SJSA1 (cell line): ENCODE results near the gene TP73. TPM values are rescaled to one million over a fixed set of nuclear protein-coding genes. Genes with fewer than 3 reads are reported as not detected.

Source experiments
- DNase-seq, 2 experiments: peaks; one replicate each; pipeline ENCODE4 v3.0.0-alpha.2; 2015 to 2020; ENCODE audit warnings: low spot score in 2 of 2, low read depth in 1 of 2
- H3K27ac ChIP-seq: fragments of 250-450 bp; sonication (Bioruptor Pico); 2 replicates; pipeline ENCODE4 v1.5.1; 2020; ENCODE audit warnings: mild to moderate bottlenecking, moderate library complexity
- H3K27me3 ChIP-seq: fragments of 250-450 bp; sonication (Bioruptor Pico); replicated peaks from 2 replicates; pipeline ENCODE4 v1.5.1; 2020; ENCODE audit warnings: mild to moderate bottlenecking, moderate library complexity
- H3K36me3 ChIP-seq: fragments of 250-450 bp; sonication (Bioruptor Pico); 2 replicates; pipeline ENCODE4 v1.5.1; 2020; ENCODE audit warnings: mild to moderate bottlenecking
- H3K4me1 ChIP-seq: fragments of 250-450 bp; sonication (Bioruptor Pico); replicated peaks from 2 replicates; pipeline ENCODE4 v1.6.1; 2021; ENCODE audit warnings: mild to moderate bottlenecking
- H3K4me3 ChIP-seq: fragments of 250-450 bp; sonication (Bioruptor Pico); 2 replicates; pipeline ENCODE4 v1.5.1; 2020; ENCODE audit warnings: mild to moderate bottlenecking
- H3K9me3 ChIP-seq: fragments of 250-450 bp; sonication (Bioruptor Pico); replicated peaks from 2 replicates; pipeline ENCODE4 v1.5.1; 2020; ENCODE audit warnings: mild to moderate bottlenecking
- total RNA-seq: library from RNA; depleted of rRNA; stranded (reverse); fragments of >200 nt; shearing (Covaris generic); gene quantifications from 2 replicates; pipeline ENCODE4 v1.2.3, GENCODE V29; 2014

Gene TP73
- total RNA-seq, 1 experiment from 2014 or later: 3.4 TPM

DNA sequence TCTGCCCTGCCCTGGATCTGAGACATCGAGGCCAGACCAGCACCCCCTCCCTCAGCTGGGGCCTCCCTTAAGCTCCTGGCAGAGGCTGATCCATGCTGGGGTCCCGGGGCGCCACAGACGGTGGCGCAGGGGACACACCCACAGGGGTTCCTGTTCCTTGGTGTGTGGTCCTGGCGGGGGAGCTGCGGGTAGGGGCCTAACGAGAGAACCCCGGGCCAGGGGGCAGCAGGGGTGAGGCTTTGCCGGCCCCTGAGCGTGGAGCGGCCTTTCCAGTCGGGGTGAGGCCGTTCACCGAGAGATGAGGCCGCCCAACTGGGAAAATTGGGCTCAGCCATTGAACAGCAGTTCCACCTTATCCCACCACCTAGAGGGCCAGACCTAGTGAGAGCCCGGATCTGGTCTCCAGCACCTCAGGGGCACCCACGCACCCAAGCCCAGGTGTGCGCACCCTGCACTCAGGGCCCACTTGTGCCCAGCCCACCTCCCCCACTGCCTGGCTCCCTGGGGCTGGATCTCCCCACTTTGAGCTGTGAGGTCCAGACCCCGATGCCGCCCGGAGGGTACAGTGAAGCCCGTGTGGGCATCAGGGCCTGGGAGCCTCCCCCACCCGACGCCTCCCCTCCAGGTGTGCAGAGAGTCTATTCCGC, 54.5 kb downstream of the TP73 start:
- Histone ChIP-seq H3K27me3 (no peaks in the 10 kb centered on the region), H3K4me3 (no peak overlapping the region), H3K36me3 (no peaks in the 10 kb centered on the region), H3K27ac (no peak overlapping the region), H3K4me1 (no peaks in the 10 kb centered on the region), H3K9me3 (no peaks in the 10 kb centered on the region)
- no peak for DNase-seq

DNA sequence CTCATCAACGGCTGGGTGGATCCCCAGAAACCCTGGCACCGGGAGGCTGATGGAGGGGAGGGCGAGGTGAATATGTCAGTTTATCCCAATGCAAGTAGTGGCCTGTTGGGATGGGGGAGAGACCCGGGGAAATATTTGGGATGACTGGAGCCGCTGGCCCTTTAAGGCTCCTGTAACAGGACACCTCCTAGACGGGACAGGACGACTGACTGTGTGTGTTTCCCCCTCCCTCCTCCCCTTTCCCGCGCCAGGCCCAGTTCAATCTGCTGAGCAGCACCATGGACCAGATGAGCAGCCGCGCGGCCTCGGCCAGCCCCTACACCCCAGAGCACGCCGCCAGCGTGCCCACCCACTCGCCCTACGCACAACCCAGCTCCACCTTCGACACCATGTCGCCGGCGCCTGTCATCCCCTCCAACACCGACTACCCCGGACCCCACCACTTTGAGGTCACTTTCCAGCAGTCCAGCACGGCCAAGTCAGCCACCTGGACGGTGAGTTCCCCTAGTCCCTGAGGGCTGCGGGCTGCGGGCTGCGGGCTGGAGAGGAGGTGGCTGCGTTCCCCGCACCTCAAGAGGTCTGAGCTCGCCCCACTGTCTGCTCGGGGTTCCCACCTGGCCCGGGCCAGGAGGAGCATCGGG, 55.1 kb downstream of the TP73 start:
- Histone ChIP-seq H3K4me1 (no peaks in the 10 kb centered on the region), H3K27ac (no peak overlapping the region), H3K36me3 (no peaks in the 10 kb centered on the region), H3K9me3 (no peaks in the 10 kb centered on the region), H3K27me3 (no peaks in the 10 kb centered on the region), H3K4me3 (no peak overlapping the region)
- no peak for DNase-seq

DNA sequence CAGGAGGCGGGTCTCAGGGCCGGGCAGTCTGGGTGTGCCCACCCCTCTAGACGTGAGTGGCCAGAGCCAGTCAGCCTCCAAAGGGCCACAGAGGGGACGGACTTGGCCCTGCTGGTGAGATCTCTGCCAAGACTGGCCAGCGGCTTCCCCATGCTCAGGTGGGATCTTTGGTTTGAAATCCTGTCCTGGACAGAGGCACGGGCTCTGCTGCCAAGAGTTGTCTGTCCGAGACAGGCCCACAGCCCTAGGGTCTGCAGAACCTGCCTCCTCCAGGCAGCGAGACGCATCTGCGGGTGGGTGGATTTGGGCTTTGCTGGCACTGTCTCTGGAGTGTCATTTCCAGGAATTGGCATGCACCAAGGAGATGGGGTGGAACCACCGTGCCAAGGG, 55.6 kb downstream of the TP73 start:
- no peaks in the 10 kb centered on the region for H3K36me3 ChIP-seq
- no peaks in the 10 kb centered on the region for H3K9me3 ChIP-seq
- no peak overlapping the region for H3K27ac ChIP-seq
- no peak overlapping the region for H3K4me3 ChIP-seq
- no peaks in the 10 kb centered on the region for H3K4me1 ChIP-seq
- DNase-seq: no peak
- H3K27me3 ChIP-seq: no peaks in the 10 kb centered on the region

DNA sequence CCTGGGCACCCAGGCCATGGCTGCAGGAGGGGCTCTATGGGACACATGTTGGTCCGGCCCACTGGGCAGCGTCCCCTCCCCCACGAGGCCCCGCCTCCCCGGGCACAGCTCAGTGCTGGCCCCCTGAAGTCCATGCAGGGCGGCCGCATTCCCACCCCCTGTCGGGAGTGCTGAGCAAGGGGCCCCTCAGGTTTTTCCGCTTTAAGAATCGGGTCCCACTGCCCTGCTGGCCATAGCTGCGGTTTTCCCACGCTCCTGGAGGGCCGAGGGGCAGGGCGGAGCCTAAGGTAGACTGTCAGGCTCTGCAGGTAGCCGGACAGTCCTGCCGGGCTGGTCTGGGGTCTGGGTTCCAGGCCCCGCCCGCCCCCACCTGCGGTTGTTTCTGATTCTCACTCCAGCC, 56.5 kb downstream of the TP73 start:
- no peaks in the 10 kb centered on the region for H3K4me1 ChIP-seq
- no peak overlapping the region for H3K27ac ChIP-seq
- no peaks in the 10 kb centered on the region for H3K27me3 ChIP-seq
- no peaks in the 10 kb centered on the region for H3K36me3 ChIP-seq
- DNase-seq: no peak
- H3K9me3 ChIP-seq: no peaks in the 10 kb centered on the region
- H3K4me3 ChIP-seq: no peak overlapping the region

DNA sequence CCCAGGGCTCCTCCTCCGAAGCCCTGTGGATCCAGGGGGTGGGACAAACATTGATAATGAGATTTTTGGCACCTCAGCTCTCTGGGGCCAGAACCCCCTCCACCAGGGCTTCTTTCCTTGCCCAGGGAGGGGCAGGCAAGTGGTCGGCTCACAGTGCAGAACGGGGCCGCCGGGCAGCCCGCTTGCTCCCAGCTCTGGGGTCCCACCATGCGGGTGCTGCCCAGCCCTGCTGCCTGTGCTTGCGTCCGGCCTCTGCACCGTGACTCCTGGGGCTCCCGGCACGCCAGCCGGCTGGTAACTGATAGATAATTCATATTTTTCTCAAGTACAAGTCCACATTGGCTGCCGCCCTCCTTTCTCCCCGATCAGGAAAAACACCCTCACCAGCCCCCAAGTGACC, 57.9 kb downstream of the TP73 start:
- H3K27me3 ChIP-seq: no peaks in the 10 kb centered on the region
- H3K27ac ChIP-seq: no peak overlapping the region
- H3K9me3 ChIP-seq: no peaks in the 10 kb centered on the region
- no peak overlapping the region for H3K4me3 ChIP-seq
- no peaks in the 10 kb centered on the region for H3K36me3 ChIP-seq
- no peaks in the 10 kb centered on the region for H3K4me1 ChIP-seq
- DNase-seq: no peak

DNA sequence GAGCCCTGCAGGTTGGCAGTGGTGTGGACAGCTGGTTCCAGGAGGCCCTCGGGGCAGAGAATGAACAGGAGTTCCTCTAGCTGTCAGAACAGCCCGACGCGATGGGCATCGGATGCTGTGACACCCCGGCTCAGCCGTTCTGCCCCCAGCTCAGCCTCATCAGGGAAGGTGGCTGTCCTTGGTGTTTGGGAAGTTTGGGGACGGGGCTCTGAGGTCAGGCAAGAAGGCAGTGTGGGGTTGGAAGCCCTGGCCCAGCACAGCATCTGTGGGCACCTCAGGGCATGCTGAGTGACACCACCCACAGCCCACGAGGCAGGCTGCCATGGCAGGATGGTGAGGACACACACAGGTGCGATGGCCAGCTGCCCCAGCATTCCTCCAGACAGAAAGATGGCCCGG, 59.1 kb downstream of the TP73 start:
- Histone ChIP-seq H3K4me1 (no peaks in the 10 kb centered on the region), H3K27ac (no peak overlapping the region), H3K36me3 (no peaks in the 10 kb centered on the region), H3K4me3 (no peak overlapping the region), H3K27me3 (no peaks in the 10 kb centered on the region), H3K9me3 (no peaks in the 10 kb centered on the region)
- DNase-seq: no peak

DNA sequence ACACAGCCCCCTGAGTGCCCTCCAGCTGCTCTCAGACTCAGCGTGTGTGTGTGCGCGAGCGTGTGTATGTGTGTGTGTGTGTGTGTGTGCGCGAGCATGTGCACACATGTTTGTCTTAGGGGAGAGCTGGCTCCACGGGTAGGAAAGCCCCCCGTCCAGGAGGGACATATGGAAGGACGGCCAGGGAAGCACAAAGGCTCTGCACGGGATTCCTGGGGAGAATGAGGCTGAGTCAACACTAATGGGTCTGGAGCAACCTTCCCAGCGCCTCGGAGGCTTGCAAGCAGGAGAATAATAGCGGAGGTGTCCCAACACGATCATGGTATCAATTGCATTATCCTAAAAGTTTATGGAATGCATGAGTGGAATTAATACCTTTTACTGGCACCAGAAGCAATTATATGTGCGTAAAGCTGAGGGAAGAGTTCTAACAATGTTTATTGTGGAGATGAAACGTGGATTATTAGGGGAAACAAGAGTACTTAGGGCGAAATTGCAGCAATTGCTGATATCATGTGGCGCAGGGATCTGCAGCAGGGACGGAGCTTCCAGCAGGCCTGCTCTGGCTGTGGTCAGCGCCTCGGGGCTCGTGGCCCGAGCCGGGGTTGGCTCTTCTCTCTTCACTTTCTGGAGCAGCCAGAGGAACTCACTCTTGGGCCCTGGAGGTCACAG, 59.6 kb downstream of the TP73 start:
- no peak for DNase-seq
- Histone ChIP-seq H3K36me3 (no peaks in the 10 kb centered on the region), H3K9me3 (no peaks in the 10 kb centered on the region), H3K27me3 (no peaks in the 10 kb centered on the region), H3K4me3 (no peak overlapping the region), H3K4me1 (no peaks in the 10 kb centered on the region), H3K27ac (no peak overlapping the region)

DNA sequence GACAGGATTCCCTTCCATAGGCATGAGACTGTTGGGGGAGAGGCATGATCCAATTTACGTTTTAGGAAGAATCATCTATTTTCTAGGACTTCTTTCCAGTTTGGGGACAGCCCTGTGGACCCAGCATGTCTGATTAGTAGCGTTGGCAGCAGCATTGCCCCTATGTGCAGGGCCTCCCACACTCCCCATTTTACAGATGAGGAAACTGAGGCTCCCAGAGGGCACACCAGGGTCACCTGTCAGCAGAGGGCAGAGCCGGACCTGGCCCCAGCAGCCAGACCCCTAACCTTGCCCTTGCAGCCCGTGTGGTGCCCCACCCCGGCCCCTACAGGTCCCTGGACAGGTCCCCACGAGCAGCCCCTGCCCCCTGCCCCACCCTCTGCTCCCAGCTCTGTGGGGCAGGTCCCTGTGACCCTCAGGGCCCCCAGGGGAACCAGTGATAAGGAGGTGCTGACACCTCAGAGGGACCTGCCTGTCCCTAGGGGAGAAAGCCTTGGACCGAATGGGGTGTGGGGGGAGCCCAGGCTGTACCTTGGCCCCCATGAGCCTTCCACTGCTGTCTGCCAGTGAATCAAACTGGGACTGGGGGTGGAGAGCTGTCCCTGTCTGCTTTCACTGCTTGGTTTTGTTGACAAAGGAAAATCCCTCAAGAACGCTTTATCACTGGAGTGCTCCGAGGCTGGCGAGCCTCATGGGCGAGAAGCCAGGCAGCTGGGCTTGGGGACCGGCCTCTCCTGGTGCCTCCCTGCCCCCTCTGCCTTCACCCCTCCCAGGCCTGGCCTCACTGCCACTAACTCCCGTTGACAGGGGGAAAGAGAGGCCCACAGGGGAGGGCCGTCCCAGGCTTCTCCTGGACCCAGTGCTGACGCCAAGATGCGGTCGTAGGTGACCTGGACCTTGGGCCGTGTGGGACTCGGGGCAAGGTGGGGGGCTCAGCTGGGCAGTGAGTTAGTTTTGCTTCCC, 60.5 kb downstream of the TP73 start:
- DNase-seq: no peak
- H3K9me3 ChIP-seq: no peaks in the 10 kb centered on the region
- H3K27ac ChIP-seq: no peak overlapping the region
- H3K36me3 ChIP-seq: no peaks in the 10 kb centered on the region
- no peaks in the 10 kb centered on the region for H3K4me1 ChIP-seq
- no peak overlapping the region for H3K4me3 ChIP-seq
- H3K27me3 ChIP-seq: no peaks in the 10 kb centered on the region

DNA sequence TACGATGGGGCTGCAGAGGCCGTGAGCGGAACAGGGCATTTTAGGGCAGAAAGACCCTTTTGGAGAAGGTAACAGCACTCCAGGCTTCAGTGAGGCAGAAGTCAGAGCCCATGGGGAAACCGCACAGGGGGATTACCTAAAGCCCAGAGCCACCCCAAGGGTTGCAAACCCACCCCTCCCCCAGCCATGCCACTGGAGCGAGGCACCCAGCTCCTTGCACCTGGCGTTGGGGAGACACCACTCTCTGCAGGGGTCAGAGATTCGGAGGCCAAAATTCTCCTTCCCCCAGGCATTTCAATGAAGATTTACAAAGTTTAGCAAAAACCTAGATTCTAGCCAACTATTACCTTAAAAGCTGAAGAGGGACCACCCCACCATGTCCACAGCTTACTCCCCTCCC, 61.5 kb downstream of the TP73 start:
- no peaks in the 10 kb centered on the region for H3K36me3 ChIP-seq
- no peak overlapping the region for H3K27ac ChIP-seq
- H3K4me1 ChIP-seq: no peaks in the 10 kb centered on the region
- no peaks in the 10 kb centered on the region for H3K9me3 ChIP-seq
- H3K27me3 ChIP-seq: no peaks in the 10 kb centered on the region
- H3K4me3 ChIP-seq: no peak overlapping the region
- DNase-seq: no peak

DNA sequence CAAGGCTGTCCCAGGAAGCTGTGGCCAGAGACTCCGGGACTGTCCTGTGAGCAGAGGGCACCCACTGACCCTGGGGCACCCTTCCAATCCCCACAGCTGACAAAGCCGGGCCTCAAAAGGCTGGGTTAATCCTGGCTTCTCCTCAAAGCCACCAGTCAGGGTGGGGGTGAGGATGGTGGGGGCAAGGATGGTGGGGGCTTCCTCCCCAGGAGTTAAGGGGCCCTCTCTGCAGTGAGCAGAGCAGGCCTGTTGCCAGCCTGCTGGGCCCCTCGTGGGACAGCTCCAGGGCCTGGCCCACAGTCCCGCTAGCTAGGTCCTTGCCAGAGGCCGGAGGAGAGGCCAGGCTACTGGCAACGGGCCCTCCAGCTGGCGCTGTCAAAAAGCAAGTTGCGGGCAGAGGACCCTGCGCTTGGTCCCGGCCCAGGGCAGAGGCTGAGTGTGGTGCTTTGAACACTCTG, 62.0 kb downstream of the TP73 start:
- no peaks in the 10 kb centered on the region for H3K27me3 ChIP-seq

DNA sequence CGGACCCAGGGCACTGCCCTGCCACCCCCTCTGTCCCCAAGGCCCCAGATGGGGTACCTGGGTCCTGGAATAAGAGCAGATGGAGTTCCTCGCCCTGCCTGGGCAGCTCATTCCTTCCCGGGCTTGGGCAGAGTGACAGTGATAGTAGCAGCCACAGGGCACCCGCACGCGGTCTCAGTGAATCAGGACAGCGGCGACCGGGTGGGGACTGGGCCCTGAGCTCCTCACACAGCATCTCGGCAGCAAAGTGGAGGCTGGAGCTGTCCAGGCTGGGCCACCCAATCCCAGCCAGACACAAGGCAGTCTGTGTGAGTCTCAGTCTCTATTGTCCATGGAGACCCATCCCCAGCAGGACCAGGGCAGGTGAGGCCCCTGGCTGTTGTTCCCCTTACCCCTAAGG, 62.5 kb downstream of the TP73 start:
- H3K27me3 ChIP-seq: no peaks in the 10 kb centered on the region
- H3K9me3 ChIP-seq: no peaks in the 10 kb centered on the region
- no peaks in the 10 kb centered on the region for H3K36me3 ChIP-seq
- H3K27ac ChIP-seq: no peak overlapping the region
- no peak for DNase-seq
- no peaks in the 10 kb centered on the region for H3K4me1 ChIP-seq
- no peak overlapping the region for H3K4me3 ChIP-seq

More for the DNA sequence above, 62.0 kb downstream of the TP73 start:
- Histone ChIP-seq H3K27ac (no peak overlapping the region), H3K4me1 (no peaks in the 10 kb centered on the region), H3K36me3 (no peaks in the 10 kb centered on the region), H3K4me3 (no peak overlapping the region), H3K9me3 (no peaks in the 10 kb centered on the region)
- DNase-seq: no peak

DNA sequence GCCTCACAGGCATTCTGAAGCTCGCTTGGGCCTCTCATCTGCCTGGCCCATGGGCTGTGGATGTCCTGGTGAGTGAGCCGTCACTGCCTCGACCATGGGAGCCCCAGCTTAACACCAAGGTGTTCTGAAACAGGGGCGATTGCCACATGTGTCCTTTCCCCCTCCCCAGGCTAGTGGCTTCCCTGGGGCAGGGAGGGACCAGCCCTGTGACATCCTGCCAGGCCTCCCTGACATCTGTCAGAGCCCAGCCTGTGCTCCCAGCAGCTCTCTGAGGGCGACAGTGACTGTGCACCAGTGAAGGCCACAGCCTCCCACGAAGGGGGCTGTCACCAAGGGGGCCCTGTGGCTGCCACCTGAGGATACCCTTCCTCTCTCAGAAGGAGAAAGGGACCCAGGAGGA, 64.0 kb downstream of the TP73 start:
- no peaks in the 10 kb centered on the region for H3K4me1 ChIP-seq

DNA sequence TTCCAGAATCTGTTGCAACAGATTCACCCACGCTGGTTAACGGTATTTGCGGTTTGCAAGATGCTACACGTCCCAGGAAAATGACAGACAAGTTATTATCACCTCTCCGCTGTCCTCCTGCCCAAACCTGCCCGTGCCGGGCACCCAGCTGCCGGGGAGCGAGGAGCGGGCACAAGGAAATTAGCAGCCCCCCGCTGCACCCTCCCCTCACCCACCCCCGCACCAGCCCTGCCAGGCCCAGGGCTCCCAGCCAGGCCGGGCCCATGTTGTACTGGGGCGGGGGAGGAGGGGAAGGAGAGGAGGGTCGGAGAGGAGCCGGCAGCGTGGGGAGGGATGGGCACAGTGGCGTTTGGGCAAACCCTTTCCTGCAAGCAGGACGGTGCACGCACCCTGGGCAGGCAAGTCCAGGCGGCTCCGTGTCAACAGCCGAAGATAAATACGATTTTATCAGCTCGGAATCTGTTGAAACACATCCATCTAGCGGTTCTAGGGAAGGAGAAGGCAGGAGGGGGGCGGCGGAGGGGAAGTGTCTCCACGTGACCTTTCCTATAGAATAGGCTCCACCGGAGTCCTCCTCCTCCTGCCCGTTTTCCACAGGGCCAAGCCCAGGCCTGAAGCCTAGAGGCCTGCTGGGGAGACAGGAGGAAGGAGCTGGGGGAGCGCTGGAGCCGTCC, 64.9 kb downstream of the TP73 start:
- no peak for DNase-seq
- Histone ChIP-seq H3K9me3 (no peaks in the 10 kb centered on the region), H3K27ac (no peak overlapping the region)

More for the DNA sequence above, 64.0 kb downstream of the TP73 start:
- no peak for DNase-seq
- no peaks in the 10 kb centered on the region for H3K36me3 ChIP-seq
- H3K27ac ChIP-seq: no peak overlapping the region
- no peak overlapping the region for H3K4me3 ChIP-seq
- no peaks in the 10 kb centered on the region for H3K27me3 ChIP-seq
- no peaks in the 10 kb centered on the region for H3K9me3 ChIP-seq

More for the DNA sequence above, 64.9 kb downstream of the TP73 start:
- no peak overlapping the region for H3K4me3 ChIP-seq
- H3K4me1 ChIP-seq: no peaks in the 10 kb centered on the region
- H3K27me3 ChIP-seq: no peaks in the 10 kb centered on the region
- no peaks in the 10 kb centered on the region for H3K36me3 ChIP-seq
